Activated CD4-positive, alpha-beta T cell treated with anti-CD3 and anti-CD28 coated beads for 48 hours (primary cell): ENCODE results near the gene PRR23E.

Experiments used
- DNase-seq: peaks from one replicate; pipeline ENCODE4 v3.0.0-alpha.2; 2020

PRR23E gene

DNA sequence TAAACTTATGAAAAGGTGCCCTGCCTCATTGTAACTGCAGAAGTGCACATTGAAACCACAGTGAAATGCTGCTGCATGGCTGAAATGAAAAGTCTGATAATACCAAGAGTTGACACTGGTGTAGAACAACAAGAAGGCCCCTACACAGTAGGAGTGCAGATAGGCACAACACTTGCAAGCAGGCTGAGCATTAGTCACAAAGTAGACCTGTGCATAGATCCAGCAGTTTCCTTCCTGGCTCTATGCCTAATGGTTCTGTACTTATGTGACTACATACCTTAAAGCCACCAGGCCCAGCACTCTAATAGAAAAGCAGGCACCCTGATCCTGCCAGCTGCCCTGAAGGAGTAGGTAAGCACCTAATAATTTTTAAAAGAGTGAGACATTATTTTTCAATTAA is 41.8 kb downstream of the PRR23E start:
- DNase-seq: no peak

DNA sequence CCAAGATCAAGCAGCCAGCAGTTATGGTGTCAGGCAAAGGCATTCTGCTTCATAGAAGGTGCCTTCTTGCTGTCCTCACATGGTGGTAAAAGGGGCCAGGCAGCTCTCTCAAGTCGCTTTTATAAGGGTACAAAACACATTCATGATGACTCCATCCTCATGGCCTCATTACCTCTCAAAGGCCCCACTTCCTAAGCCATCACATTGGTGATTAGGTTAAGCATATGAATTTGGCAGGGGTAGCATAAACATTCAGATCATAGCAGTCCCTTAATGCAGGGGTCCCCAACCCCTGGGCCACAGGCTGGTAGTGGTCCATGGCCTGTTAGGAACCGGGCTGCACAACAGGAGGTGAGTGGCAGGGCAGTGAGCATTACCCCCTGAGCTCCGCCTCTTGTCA is 42.8 kb downstream of the PRR23E start:
- no peak for DNase-seq

DNA sequence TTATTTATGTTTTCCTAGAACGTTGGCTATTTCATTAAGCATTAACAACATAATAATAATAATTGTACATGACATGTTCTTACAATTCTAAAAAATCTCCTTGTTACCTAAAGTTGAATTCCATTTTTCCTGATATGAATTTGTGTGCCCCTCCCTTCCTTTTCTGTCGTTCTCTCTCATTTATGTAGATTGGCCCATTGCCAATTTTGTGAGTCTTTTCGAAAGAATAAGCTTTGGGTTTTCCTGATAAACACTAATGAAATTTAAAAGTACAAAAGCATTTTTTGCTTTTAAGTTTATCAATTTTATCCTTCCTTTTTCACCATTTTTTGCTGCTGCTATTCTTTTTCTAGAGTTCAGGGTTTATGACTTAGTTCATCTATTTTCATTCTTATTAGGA is 44.9 kb downstream of the PRR23E start:
- no peak for DNase-seq

DNA sequence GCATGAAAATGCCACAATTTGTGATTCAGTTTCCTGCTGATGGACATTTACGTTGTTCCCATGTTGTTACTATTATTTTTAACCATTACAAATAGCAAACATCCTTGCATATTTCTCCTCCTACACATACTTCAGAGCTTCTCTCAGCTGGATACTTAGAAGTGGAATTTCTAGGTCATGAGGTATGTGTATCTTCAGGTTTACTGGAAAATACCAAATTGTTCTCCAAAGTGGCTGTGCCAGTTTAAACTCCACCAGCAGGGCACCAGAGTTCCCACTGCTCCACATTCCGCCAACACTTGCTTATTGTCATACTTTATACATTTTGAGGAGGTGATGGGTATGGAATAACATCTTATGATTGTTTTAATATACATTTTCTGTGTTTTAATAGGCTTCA is 45.7 kb downstream of the PRR23E start:
- DNase-seq: no peak

DNA sequence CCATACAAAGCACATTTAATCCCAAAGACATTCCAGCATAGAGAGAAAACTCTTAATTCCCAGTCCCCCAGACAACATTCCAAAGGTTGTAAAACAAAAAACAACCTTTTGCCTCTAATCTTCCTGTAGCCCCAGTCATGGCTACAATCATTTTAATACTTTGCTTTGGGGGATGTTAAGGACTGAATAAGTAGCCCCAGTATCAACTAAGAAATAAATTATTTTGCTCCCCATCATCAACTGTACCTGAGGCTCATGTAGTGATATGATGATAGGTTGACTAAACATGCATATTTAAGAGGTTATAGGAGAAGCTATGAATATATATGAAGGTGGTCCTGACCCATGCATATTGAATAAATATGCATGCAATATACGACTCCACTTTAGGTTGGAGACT is 54.4 kb downstream of the PRR23E start:
- DNase-seq: no peak
